GM19239 (cell line): Measurements from ENCODE around the gene PDXDC1.
"Not testable (repeated sequence)": the region's sequence is repeated elsewhere in the genome, so short reads cannot be mapped to it uniquely, and the experiment has no call there.

Source experiments
- DNase-seq: peaks from one replicate; pipeline ENCODE4 v3.0.0; 2011; ENCODE audit warnings: low spot score; ENCODE audit not compliant: insufficient read length
- FAIRE-seq: peaks from 2 replicates; lab custom pipeline; 2011; peaks lifted over from hg19 to GRCh38; lab: Jason Lieb, UNC

PDXDC1 gene

GRCh38 chr16:14971621-14972228, 3.1 kb upstream of the PDXDC1 start:
- not testable (repeated sequence) for DNase-seq, FAIRE-seq

- FAIRE-seq, DNase-seq: not testable (repeated sequence)
Observed at GRCh38 chr16:14973785-14974322, 972 bp upstream of the PDXDC1 start.

DNA sequence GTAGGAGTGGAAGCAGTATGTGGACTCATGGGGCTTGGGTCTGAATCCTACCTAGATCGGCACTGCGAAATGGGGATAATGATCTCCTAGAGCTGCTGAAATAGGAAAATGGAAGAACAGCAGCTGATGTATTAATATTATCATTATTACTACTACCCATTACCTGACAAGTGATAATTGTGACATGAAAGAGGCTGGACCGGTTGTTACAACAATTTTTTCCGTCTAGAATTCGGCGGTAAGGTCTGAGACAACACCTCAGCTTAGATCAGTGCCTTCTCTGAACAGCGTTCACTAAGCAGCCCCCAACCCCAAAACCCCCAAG, 533 bp upstream of the PDXDC1 start:
- FAIRE-seq, DNase-seq: not testable (repeated sequence)

- not testable (repeated sequence) for FAIRE-seq, DNase-seq
Observed at GRCh38 chr16:14975418-14976194, 780 bp downstream of the PDXDC1 start.

GRCh38 chr16:14976971-14977736, 2.3 kb downstream of the PDXDC1 start:
- not testable (repeated sequence) for FAIRE-seq

GRCh38 chr16:14978281-14978680, 3.5 kb downstream of the PDXDC1 start:
- FAIRE-seq, DNase-seq: not testable (repeated sequence)

More at GRCh38 chr16:14976971-14977736, 2.3 kb downstream of the PDXDC1 start:
- DNase-seq: not testable (repeated sequence)

DNA sequence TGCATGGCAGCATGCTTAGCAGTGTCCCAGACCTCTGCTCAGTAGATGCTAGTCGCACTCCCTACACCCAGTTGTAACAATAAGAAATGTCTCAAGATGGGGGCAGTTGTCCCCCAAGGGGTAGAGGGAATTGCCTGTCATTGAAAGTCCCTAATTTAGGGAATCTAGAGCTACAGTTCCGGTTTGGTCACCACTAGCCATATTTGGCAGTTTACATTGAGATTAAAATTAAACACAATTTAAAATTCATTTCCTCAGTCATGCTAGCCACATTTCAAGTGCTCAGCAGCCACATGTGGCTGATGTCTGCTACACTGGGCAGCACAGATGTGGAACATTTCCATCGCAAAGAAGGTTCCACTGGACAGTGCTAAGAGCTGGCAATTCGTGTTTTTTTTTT, 4.1 kb downstream of the PDXDC1 start:
- not testable (repeated sequence) for DNase-seq, FAIRE-seq

DNA sequence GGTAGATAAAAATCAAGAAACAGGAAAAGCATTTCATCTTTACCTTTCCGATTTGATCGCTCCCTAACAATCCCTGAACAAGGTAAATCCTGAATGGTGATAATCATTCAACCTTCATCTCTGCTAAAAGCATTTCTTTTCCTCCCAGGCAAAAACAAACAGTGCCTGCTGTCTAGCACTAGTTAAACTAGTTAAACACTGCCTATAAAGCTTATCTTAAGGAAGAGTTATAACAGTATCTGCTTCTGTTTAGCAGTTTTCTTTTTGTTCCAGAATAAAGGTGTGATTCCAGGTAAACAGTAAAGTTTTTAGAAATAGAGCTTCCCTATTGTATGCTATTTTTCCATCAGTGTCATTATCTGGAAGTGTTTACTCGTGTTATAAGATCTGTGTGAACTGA, 6.4 kb downstream of the PDXDC1 start:
- DNase-seq, FAIRE-seq: not testable (repeated sequence)

DNA sequence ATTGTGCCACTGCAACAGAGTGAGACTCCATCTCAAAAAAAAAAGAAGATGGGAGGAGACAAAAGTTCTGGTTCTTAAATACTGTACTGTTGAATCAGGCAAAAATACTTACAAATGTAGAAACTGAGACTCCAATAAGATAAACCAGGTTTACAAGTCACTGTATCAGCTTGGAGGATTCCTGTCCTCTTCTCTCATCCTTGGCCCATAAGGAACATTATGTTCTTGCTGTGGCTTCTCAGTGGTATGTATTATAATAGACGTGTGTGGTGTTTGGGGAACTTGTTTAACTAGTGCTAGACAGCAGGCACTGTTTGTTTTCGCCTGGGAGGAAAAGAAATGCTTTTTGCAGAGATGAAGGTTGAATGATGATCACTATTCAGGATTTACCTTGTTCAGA, 7.7 kb downstream of the PDXDC1 start:
- DNase-seq, FAIRE-seq: not testable (repeated sequence)

DNA sequence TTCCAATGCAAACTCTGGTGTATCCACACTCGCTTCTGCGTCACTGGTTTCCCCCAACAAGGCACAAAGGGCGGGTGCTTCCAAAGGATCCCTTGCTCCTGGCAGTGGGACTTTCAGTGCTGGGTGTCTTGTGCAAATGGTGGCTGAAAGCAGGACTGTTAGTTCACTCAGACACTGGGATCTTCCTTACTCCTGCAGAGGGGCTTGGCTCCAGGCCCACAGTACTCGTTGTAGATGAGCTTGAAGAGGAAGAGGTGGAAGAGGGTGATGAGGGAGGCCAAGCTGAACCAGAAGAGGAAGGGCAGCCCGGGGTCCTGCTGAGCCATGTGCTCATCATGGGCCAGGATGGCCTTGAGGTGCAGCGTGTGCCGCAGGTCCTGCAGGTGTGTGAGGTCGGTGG, 13.3 kb downstream of the PDXDC1 start:
- DNase-seq, FAIRE-seq: not testable (repeated sequence)

DNA sequence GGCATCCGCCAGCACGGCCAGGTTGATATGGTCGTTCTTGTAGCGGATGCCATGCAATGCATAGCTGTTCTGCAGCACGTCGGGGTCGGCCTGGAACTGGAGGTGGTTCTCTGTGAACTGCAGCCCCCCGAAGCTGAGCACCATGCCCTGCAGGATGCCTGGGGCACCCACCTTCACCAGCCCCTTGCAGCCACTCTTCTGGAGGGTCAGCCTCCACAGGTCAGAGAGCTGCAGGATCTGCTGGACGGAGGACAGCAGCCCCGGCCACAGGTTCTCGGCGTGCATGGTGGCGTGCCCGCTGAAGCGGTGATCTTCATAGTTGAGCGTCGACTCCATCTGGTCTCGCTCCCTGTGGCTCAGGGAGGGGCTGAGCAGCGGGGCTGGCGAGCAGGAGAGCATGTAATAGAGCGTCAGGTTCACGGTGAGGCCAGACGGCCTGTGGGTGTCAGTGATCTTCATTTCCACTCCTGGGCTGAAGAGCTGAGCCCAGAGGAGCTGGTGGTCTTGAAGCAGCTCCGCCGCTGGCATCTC, 13.9 kb downstream of the PDXDC1 start:
- DNase-seq, FAIRE-seq: not testable (repeated sequence)

- not testable (repeated sequence) for DNase-seq, FAIRE-seq
Observed at GRCh38 chr16:14989291-14990281, 14.8 kb downstream of the PDXDC1 start.

DNA sequence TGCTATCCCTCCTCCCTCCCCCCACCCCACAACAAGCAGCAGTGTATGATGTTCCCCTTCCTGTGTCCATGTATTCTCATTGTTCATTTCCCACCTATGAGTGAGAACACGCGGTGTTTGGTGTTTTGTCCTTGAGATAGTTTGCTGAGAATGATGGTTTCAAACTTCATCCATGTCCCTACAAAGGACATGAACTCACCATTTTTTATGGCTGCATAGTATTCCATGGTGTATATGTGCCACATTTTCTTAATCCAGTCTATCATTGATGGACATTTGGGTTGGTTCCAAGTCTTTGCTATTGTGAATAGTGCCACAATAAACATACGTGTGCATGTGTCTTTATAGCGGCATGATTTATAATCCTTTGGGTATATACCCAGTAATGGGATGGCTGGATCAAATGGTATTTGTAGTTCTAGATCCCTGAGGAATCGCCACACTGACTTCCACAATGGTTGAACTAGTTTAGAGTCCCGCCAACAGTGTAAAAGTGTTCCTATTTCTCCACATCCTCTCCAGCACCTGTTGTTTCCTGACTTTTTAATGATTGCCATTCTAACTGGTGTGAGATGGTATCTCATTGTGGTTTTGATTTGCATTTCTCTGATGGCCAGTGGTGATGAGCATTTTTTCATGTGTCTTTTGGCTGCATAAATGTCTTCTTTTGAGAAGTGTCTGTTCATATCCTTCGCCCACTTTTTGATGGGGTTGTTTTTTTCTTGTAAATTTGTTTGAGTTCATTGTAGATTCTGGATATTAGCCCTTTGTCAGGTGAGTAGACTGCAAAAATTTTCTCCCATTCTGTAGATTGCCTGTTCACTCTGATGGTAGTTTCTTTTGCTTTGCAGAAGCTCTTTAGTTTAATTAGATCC, 18.7 kb downstream of the PDXDC1 start:
- not testable (repeated sequence) for DNase-seq, FAIRE-seq

- not testable (repeated sequence) for FAIRE-seq, DNase-seq
Observed at GRCh38 chr16:14996702-14997101, 21.9 kb downstream of the PDXDC1 start.

DNA sequence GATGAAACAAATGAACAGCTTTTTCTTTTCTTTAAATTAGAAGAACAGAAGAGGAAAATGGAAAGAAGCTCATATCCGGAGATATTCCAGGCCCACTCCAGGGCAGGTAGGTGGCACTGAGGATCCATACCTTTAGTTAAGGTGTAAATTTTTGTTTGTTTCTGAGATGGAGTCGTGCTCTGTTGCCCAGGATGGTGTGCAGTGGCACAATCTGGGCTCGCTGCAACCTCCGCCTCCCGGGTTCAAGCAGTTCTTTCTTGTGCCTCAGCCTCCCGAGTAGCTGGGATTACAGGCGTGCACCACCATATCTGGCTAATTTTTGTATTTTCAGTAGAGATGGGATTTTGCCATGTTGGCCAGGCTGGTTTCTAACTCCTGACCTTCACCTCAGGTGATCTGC, 23.5 kb downstream of the PDXDC1 start:
- not testable (repeated sequence) for FAIRE-seq, DNase-seq

DNA sequence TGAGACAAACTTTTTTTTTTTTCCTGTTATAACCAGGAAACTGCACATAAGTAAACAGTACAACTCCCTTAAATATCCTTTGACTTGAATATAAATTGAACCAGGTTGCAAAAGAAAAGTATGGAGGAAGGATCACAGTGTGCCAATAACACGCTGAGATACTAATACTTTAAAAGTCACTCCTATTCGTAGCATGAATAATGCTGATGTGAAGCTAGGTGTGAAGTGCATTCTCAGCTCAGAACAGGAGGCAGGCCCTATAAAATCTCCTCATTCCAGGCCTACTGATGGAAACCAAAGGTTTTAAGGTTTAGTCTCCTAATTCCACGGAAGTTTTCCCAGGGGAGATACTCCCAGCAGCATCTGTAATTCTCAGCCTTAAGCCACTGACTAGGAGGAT, 25.0 kb downstream of the PDXDC1 start:
- DNase-seq, FAIRE-seq: not testable (repeated sequence)

GRCh38 chr16:15002448-15002847, 27.6 kb downstream of the PDXDC1 start:
- not testable (repeated sequence) for DNase-seq, FAIRE-seq
